SK-N-SH treated with all-trans-retinoic acid at 6 μM for 48 hours (cell line): ENCODE results near the gene FLT3.

Source experiments
- BACH2 ChIP-seq: fragments of 250-450 bp; sonication (Bioruptor Pico); IDR thresholded peaks from 2 replicates; pipeline ENCODE4 v1.9.0; 2021; ENCODE audit warnings: mild to moderate bottlenecking, borderline replicate concordance
- ISL1 ChIP-seq: fragments of 250-450 bp; sonication (Bioruptor Pico); IDR thresholded peaks from 2 replicates; pipeline ENCODE4 v2.1.2; 2022; ENCODE audit warnings: mild to moderate bottlenecking, moderate library complexity

GRCh38 chr13:28049880-28050875 is 50.2 kb downstream of the FLT3 start:
- TF ChIP-seq ISL1 (CRISPR knock-in tag) (no peak), BACH2 (CRISPR knock-in tag) (no peak)
